Peyer's patch (tissue), 4 donors: ENCODE data around the gene EFCAB7.

ENCODE experiments used
- CTCF ChIP-seq, 6 experiments: fragments of 450-650 bp in 4 of 6; fragments of 200-600 bp in 2 of 6; sonication (generic) in 1 of 6; IDR thresholded peaks; one replicate each; pipeline ENCODE4 v1.5.1; 2017 to 2019; ENCODE audit warnings: antibody characterized with exemption in 6 of 6, mild to moderate bottlenecking in 3 of 6, moderate library complexity in 1 of 6
- POLR2A ChIP-seq, 2 donors: fragments of 450-650 bp; IDR thresholded peaks; one replicate each; pipeline ENCODE4 v1.5.1; 2017; ENCODE audit warnings: antibody characterized with exemption in 2 of 2, mild to moderate bottlenecking in 2 of 2, moderate library complexity in 2 of 2

GRCh38 chr1:63545780-63546179 lies 22.5 kb downstream of the EFCAB7 start:
- no peak for TF ChIP-seq CTCF (IDR thresholded peaks at IDR 0.05)
- no peak for TF ChIP-seq POLR2A (IDR thresholded peaks at IDR 0.05)
